Glutamatergic neuron (in vitro differentiated cells): ENCODE measurements around the gene ZMYND10. TPM values are rescaled to one million over a fixed set of nuclear protein-coding genes. Genes with fewer than 3 reads are reported as not detected.

Experiments
- DNase-seq: peaks from one replicate; pipeline ENCODE4 v3.0.0; 2022
- H3K27ac Mint-ChIP-seq: one replicate; pipeline ENCODE4 v1.8.0; 2020; ENCODE audit warnings: mild to moderate bottlenecking, mixed read lengths, inconsistent platforms; ENCODE audit not compliant: unreplicated experiment
- H3K27me3 Mint-ChIP-seq: one replicate; pipeline ENCODE4 v1.8.0; 2020; ENCODE audit warnings: mild to moderate bottlenecking, moderate library complexity, mixed read lengths, inconsistent platforms; ENCODE audit not compliant: unreplicated experiment
- H3K36me3 Mint-ChIP-seq: one replicate; pipeline ENCODE4 v1.8.0; 2020; ENCODE audit warnings: mild to moderate bottlenecking, mixed read lengths, inconsistent platforms; ENCODE audit not compliant: unreplicated experiment
- H3K4me1 Mint-ChIP-seq: one replicate; pipeline ENCODE4 v1.8.0; 2020; ENCODE audit warnings: mild to moderate bottlenecking, low read depth, mixed read lengths, inconsistent platforms; ENCODE audit not compliant: unreplicated experiment
- H3K4me3 Mint-ChIP-seq: one replicate; pipeline ENCODE4 v1.8.0; 2020; ENCODE audit warnings: mild to moderate bottlenecking, mixed read lengths, inconsistent platforms; ENCODE audit not compliant: unreplicated experiment
- H3K9me3 Mint-ChIP-seq: one replicate; pipeline ENCODE4 v1.8.0; 2020; ENCODE audit warnings: mild to moderate bottlenecking, moderate library complexity, mixed read lengths, inconsistent platforms; ENCODE audit not compliant: unreplicated experiment
- CTCF ChIP-seq: fragments of 200-600 bp; sonication (generic); IDR thresholded peaks from one replicate; pipeline ENCODE4 v1.5.0; 2021; ENCODE audit not compliant: partially characterized antibody, unreplicated experiment
- total RNA-seq: library from RNA; stranded (reverse); fragmentation: NEBNext Ultra II Directional; extraction: Animal tissue kit (Norgen Biotek cat#: 25700); gene quantifications from one replicate; pipeline ENCODE4 v1.2.1, GENCODE V29; 2021; ENCODE audit not compliant: unreplicated experiment

ZMYND10 gene
- total RNA-seq, 1 donor from 2014 or later = 1.3 TPM

- Mint-ChIP-seq H3K36me3 (no peaks in the 10 kb centered on the region), H3K27me3 (peaks cover 8% of the 10 kb centered on the region), H3K9me3 (peaks cover 6% of the 10 kb centered on the region), H3K4me3 (no peak overlapping the region), H3K4me1 (peaks cover 13% of the 10 kb centered on the region), H3K27ac (no peak overlapping the region)
- DNase-seq = peak; percentile 92
- TF ChIP-seq CTCF = peak; percentile 93
Measured at GRCh38 chr3:50324351-50325112, 21.0 kb downstream of the ZMYND10 start.

DNA sequence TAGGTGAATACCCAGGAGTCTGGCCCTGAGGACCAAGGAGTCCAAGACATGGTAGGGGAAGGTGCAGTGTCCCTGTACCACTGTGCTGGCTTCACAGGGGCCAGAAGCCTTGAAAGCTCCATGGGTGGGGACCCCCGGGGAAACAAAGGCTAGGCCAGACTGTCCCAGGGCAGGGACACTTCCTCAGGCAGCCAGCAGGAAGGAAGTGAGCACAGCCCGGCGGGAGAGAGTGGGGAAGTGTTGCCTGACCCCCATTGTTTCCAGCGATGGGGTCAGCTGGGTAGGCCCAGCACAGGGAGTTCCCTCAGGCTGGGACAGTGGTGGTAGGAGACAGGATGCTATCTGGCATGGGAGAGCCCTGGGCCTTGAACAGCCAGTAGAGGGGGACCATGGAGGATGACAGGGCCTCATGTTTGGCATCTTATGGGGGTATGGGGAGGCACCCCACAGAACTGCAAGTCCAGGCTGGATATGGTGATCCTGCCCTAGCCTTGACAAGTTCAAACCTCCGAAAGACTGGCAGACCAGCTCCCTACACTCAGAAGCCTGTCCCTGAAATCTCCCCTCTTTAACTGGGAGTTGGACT, 21.8 kb downstream of the ZMYND10 start:
- Mint-ChIP-seq H3K27ac (no peak overlapping the region), H3K9me3 (peaks cover 6% of the 10 kb centered on the region), H3K27me3 (peaks cover 8% of the 10 kb centered on the region), H3K4me3 (no peak overlapping the region), H3K4me1 (peaks cover 17% of the 10 kb centered on the region), H3K36me3 (no peaks in the 10 kb centered on the region)
- no peak for TF ChIP-seq CTCF
- DNase-seq = no peak

DNA sequence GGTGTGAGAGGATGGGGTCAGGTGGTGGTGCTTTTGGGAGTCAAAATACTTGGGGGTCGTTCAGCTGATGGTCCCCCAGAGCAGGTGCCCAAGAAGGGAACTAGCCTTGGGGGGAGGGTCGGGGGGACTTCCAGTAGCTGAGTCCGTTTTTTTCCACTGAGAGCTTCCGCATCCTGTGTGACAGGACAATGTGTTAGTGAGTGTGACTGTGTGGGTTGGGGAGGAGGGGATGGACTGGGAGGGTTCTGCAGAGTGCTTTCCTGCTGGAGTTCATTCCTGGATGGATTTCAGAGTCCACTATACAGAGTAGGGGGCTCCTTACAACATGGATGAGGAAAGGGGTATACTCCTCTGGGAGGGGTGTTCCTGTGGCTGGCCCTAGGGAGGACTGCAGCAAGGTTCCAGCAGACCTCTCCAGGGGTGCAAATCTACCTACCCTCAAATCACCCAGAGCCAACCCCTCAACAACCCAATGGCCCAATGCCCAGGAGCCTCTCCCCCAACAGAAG, 22.4 kb downstream of the ZMYND10 start:
- Mint-ChIP-seq H3K4me1 (peaks cover 18% of the 10 kb centered on the region), H3K4me3 (peak overlapping the region; percentile 38), H3K27ac (no peak overlapping the region), H3K27me3 (peaks cover 8% of the 10 kb centered on the region), H3K9me3 (peaks cover 6% of the 10 kb centered on the region), H3K36me3 (no peaks in the 10 kb centered on the region)
- TF ChIP-seq CTCF = no peak
- DNase-seq = no peak

DNA sequence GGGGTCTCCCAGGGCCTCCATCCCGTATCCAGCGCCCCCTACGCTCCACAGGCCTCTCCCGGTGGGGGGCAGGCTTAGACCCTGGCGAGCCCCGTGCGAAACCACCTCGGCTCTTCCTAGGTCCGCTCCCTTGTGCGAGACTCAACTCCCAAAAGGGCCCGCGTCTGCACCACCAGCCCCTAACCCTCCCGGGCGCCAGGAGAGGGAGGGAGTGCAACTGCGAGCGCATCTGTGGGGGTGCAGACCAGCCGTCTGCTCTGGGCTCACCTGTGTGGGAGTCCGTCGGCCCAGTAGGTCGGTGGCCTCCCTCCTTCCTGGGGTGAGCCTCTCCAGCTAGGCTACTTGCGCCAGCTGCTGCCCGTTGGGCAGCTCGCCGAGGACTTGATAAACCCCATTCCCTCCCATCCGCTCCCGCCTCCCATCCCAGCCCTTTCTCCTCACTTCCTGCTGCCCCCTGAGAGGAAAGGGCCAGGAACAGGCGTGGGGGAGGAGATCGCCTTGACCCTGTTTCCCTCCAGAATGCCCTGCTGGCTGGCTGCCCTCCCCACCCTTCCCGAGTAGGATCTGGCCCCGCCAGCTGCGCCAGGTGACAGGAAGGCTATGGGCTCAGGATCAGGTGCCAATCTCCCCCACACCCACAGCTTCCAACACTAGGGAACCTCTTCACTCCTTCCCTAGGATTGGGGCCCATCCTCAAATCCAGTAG, 23.0 kb downstream of the ZMYND10 start, which contains the start of gene HYAL2:
Gene HYAL2 (minus strand): TSS at position 360 of the 706 bp plus-strand sequence. CDS start 2,256 bp downstream, outside the sequence.
- Mint-ChIP-seq H3K36me3 (no peaks in the 10 kb centered on the region), H3K27me3 (peaks cover 8% of the 10 kb centered on the region), H3K9me3 (peaks cover 6% of the 10 kb centered on the region), H3K27ac (peak within 1 kb of the TSS; percentile 95), H3K4me3 (peak within 1 kb of the TSS; percentile 82), H3K4me1 (peaks cover 18% of the 10 kb centered on the region)
- TF ChIP-seq CTCF = no peak
- DNase-seq = no peak
